Fibroblast of lung (primary cell): ENCODE measurements around the gene SCN7A.
"Not testable (repeated sequence)": the region's sequence is repeated elsewhere in the genome, so short reads cannot be mapped to it uniquely, and the experiment has no call there.

Source experiments
- EZH2 ChIP-seq: IDR thresholded peaks from 2 replicates; pipeline ENCODE4 v1.5.1; 2012; ENCODE audit warnings: low read length, control low read depth, mild to moderate bottlenecking; ENCODE audit errors: missing control alignments
- TF ChIP-seq, protein P1 (sequence below), 2 donors: IDR thresholded peaks in 1 of 2; conservative IDR thresholded peaks in 1 of 2; 1 replicate in 1 of 2; 2 replicates in 1 of 2; pipeline ENCODE4 v1.5.1; 2011 to 2012; ENCODE audit warnings: low read length in 2 of 2, control low read depth in 1 of 2, inconsistent platforms in 1 of 2, low read depth in 1 of 2, mild to moderate bottlenecking in 1 of 2

DNA sequence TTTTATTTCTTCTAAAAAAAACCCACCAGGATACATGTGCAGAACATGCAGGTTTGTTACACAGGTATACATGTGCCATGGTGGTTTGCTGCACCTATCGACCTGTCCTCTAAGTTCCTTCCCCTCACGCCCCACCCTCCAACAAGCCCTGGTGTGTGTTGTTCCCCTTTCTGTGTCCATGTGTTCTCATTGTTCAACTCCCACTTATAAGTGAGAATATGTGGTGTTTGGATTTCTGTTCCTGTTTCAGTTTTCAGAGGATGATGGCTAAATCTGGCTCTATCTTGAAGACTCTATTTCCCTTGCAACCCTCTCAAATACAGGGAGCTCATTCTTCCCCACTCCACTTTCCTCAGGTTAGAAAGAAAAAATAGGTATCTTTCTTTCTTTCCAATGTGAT, 86.3 kb downstream of the SCN7A start:
- TF ChIP-seq, protein P1, sequence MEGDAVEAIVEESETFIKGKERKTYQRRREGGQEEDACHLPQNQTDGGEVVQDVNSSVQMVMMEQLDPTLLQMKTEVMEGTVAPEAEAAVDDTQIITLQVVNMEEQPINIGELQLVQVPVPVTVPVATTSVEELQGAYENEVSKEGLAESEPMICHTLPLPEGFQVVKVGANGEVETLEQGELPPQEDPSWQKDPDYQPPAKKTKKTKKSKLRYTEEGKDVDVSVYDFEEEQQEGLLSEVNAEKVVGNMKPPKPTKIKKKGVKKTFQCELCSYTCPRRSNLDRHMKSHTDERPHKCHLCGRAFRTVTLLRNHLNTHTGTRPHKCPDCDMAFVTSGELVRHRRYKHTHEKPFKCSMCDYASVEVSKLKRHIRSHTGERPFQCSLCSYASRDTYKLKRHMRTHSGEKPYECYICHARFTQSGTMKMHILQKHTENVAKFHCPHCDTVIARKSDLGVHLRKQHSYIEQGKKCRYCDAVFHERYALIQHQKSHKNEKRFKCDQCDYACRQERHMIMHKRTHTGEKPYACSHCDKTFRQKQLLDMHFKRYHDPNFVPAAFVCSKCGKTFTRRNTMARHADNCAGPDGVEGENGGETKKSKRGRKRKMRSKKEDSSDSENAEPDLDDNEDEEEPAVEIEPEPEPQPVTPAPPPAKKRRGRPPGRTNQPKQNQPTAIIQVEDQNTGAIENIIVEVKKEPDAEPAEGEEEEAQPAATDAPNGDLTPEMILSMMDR (conservative IDR thresholded peaks at IDR 0.05 in 1 of 2, IDR thresholded peaks at IDR 0.05 in 1 of 2; ENCODE audit: low read depth in 1 of 2, low read length in 2 of 2) = not testable (repeated sequence)
- TF ChIP-seq EZH2 = not testable (repeated sequence)
